ENCODE results near the gene FGFR3. TPM values are rescaled to one million over a fixed set of nuclear protein-coding genes. Genes with fewer than 3 reads are reported as not detected.

Gene FGFR3
- polyA plus RNA-seq (ENCODE audit: insufficient read length in 3 of 3): 10 to 100 TPM; 59.6 to 73.9 (median 62.8) TPM

DNA sequence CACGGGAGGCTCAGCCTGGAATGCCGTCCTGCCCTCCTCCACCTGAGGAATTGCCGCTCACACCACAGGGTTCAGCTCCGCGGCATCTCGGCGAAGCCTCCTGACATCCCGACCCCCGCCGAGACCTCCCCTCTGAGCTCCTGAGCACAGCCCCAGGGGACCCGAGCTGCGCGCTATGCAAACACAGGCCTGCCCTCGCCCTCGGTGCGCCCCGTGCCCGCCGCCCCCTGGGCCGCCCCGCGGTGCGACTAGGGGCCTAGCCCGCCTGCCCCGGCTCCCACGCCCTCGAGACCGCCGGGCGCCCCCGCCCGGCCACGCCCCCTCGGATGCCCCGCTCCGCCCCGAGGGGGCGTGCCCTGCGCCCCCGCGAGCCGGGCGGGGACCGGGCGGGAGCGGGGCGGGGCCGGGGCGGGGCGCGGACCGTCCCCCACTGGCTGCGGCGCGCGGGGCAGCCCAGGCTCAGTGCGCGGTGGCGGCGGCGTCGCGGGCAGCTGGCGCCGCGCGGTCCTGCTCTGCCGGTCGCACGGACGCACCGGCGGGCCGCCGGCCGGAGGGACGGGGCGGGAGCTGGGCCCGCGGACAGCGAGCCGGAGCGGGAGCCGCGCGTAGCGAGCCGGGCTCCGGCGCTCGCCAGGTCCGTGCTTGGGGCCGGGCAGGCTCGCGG, at the start of gene FGFR3:
FGFR3 (plus strand) TSS at position 462 of the 664 bp plus-strand sequence. CDS start 642 bp downstream, outside the sequence.
- no peak for DNase-seq (ENCODE audit: low read depth in 3 of 3, low spot score in 2 of 3)

DNA sequence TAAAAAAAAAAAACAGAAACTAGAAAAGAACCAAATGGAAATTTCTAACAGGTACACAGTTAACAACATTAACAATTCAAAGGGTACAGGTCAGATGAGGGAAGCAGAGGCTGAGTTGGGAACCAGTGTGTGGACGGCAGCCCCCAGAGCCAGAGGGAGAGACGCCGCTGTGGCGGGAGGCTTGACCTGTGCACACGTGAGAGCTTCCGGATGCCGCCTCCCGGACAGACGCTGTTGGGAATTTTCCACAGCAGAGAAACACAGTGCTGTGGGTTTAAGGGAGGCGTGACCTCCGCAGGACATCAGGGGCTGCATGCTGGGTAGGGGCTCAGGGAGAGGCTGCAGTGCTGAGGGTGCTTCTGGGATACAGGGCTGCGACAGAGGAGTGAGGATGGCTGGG, 49.5 kb upstream of the FGFR3 start:
- DNase-seq (ENCODE audit: low read depth in 3 of 3, low spot score in 2 of 3): no peak

DNA sequence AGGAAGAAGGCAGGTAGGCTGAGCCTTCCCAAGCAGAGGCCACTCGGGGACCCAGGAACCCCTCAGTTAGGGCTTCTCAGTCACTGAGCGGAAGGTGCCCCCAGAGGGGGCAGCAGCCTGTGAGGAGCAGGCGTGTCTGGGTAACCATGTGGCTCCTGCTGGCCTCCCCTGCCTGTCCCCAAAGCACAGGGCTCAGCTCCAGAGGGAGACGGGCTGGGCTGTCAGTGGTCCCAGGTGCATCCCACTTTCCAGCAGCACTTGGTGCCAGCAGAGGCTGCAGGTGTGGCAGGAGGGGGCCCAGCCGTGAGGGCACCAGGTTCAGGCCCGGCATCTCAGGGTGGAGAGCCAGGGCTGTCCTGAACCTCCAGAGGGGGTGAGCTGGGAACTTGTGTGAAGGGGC, 49.1 kb upstream of the FGFR3 start:
- DNase-seq (ENCODE audit: low read depth in 3 of 3, low spot score in 2 of 3): no peak

DNA sequence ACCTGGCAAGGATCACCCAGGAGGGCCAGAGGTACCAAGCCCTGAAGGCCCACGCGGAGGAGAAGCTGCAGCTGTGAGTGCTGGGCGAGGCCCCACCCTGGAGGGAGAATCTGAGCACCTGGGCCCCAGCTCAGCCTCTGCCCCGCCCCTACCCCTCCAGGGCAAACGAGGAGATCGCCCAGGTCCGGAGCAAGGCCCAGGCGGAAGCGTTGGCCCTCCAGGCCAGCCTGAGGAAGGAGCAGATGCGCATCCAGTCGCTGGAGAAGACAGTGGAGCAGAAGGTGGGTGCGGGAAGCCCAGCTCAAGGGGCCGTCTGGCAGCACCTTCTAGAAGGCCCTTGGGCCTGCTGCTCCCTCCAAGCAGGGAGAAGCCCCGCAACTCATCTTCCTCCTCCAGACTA, 48.5 kb upstream of the FGFR3 start:
- no peak for DNase-seq (ENCODE audit: low read depth in 3 of 3, low spot score in 2 of 3)

DNA sequence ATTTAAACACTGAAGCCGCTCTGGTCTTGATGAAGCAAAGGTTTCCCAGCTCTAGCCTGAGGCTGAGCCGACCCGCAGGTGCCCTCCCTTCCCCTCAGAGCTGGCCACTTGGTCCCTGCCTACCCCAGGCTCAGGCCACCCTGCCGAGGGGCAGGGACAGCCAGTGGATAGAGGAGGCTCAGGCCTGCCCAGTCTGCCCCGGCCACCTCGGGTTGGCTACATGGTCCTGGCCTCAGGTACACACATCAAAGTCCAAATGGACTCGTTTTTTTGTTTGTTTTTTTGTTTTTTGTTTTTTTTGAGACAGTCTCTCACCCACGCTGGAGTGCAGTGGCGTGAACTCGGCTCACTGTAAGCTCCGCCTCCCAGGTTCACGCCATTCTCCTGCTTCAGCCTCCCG, 47.9 kb upstream of the FGFR3 start:
- no peak for DNase-seq (ENCODE audit: low read depth in 3 of 3, low spot score in 2 of 3)

DNA sequence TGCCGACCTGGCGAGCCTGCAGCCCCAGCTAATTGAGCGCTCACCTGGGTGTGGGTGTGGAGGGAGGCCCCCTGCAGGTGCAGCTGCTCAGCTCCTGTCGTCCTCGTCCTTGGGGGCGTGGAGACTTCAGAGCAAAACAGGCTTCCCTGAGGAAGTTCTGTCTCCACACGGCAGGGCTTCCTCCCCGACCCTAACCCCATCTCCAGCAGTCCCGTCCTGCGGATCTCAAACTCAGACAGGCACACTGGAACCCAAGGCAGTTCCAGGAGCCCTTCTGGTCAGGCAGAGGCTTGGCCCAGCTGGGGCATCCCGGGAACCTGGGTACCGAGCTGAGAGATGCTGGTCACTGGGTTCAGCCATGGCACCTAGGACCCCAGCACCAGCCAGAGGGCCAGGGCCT, 47.4 kb upstream of the FGFR3 start:
- no peak for DNase-seq (ENCODE audit: low read depth in 3 of 3, low spot score in 2 of 3)

DNA sequence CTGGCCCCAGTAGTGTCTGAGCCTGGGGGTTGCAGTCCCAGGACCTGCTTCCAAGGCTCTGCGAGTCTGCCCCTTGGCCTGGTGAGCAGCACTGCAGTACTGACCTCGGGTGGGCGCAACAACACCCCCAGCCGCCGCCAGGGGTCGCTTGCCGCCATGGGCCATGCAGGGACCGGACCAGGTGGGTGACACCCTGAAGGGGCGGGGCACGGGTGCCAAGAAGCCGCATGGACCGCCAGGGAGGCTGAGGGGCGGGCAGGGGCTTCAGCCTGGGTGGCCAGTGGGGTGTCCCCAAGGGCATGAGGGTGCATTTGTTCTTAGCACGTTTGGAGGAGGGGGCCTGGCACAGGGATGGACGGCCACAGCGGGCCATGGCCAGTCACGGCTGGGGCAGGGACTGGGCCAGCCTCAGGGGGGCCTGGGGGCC, 46.8 kb upstream of the FGFR3 start:
- DNase-seq (ENCODE audit: low read depth in 3 of 3, low spot score in 2 of 3): no peak

DNA sequence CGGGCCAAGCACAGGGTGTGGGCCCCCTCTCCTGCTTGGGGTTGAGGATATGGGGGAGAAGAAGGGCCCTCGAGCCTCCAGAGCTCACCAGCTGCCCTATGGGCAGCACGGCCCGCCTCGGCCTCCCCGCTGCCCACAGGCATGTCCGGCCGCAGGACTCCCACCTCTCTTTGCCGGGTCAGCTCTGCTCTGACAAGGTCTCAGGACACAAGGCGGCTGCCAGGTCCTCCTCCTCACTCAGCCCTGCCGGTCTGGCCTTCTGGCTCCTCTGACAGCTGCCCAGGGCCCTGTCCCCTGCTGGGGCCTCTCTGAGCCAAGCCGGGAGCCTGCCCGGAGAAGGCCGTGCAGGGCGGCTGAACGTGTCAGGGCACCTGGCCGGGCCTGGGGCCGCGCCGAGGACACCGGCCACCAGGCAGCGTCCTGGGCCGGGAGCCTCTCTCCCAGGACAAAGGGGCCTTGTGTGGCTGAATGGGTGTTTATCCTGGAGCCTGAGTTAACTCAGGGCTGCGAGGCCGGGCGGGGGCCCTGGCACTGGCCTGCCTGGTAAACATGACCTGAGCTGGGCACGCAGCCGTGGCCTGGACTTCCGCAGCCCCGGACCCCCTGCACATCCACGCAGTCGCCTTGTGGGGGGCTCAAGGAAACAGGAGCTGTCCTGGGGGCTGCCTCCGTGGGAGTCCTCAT, 46.0 kb upstream of the FGFR3 start:
- no peak for DNase-seq (ENCODE audit: low read depth in 3 of 3, low spot score in 2 of 3)

DNA sequence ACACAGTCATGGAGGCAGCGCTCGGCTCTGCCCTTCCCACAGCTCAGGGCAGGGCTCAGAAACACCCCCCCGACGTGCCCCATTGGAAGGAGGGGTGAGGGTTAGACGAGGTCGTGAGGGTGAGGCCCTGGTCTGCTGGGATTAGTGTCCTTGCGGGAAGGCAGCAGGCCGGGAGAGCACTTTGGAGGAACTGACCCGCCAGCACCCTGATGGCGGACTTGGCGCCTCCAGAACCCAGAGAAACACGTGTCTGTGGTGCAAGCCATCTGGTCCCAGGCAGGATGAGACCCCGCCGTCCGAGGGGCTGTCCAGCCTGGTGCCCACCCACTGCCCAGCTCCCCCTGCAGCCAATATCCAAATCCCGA, 45.5 kb upstream of the FGFR3 start:
- DNase-seq (ENCODE audit: low read depth in 3 of 3, low spot score in 2 of 3): no peak

DNA sequence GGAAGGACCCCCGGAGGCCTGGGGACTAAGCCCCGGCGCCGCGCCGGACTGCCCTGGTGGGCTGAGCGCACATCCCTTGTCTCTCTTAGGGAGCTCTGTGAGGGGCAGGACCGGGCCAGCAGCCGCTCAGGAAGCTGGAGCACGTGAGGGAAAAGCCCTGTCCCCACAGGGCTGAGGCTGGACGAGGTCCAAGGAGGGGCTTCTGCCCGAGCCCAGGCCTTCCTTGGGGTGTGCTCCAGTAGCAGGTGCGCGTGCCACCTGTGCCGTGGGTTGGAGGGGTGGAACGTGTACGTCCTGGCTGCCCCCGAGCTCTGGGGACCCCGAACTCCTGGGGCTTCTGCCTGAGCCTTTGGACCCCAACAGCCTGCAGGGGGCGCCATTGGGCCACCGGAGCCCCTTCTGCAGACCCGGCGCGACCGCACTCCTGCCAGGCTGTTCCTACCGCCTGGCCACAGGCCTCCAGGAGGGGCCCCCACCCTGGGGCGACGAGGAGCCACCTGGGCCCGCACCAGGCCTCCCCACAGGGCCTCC, 44.6 kb upstream of the FGFR3 start:
- no peak for DNase-seq (ENCODE audit: low read depth in 3 of 3, low spot score in 2 of 3)

DNA sequence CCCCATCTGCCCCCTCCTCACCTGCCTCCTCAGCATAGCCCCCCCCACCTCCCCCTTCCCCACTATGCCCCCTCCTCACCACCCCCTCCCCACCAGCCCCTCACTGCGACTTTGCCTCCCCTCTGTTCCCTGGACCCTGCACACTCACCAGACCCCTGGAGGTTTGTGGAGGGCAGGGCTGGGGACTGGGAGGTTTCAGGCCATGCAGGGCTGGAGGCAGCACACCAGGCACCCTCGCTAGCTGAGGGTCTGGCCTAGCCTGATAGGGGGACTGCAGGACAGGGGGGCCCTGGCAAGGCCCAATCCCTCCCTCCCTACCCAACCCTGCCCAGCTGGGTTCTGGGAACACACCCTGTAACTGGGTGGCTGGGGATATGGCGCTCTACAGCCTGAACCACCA, 43.7 kb upstream of the FGFR3 start:
- no peak for DNase-seq (ENCODE audit: low read depth in 3 of 3, low spot score in 2 of 3)

DNA sequence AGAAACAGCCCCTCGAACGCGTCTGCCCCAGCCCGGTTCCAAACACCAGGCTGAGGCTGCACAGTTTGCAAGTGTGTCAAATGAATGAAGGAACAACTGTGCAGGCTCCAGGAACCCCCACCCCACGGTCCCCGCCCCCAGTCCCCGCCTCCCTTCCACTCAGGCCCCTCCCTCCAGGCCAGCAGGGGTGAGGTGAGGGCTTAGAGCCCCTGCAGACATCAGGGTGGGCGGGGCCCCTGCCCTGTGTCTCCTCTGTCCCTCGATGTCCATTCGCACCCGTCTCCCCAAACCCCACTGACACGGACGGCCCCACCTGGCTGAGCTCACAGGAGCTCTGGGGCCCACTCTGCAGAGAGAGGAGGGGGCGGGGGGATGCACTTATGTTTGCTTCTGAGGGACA, 43.3 kb upstream of the FGFR3 start:
- DNase-seq (ENCODE audit: low read depth in 3 of 3, low spot score in 2 of 3): no peak

DNA sequence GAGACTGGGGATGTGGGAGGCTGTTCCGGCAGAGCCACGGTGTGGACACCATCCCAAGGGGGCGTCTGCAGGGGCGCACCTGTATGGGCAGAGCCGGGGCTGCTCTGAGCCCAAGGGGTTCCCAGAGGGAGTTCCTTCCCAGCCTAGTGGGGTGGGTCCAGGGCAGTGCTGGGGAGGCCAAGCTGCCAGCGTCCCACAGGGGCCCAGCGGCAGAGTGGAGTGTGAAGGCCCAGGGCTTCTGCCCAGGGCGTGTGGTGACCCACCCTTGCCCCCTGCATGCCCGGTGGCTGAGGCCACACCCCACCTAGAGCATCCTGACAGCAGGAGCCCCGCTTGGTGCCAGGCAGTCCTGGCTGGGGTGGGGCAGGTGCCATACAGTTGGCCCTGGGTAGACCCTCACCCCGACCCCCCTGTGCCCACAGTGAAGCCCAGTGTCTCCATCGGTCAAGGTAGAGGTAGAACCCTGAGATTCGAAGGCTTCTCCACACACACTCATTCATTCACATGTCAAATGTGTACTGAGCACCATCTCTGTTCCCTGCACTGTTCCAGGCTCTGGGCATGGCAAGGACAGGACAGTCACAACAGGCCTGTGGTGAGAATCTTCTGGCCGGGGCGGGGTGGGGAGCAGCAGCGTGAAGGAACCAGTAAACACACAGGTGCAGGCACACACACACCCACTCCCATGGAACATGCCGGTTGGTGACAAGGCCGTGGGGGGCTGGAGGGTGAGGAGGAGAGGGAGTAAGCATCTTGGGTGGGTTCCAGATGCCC, 42.5 kb upstream of the FGFR3 start:
- DNase-seq (ENCODE audit: low read depth in 3 of 3, low spot score in 2 of 3): no peak

DNA sequence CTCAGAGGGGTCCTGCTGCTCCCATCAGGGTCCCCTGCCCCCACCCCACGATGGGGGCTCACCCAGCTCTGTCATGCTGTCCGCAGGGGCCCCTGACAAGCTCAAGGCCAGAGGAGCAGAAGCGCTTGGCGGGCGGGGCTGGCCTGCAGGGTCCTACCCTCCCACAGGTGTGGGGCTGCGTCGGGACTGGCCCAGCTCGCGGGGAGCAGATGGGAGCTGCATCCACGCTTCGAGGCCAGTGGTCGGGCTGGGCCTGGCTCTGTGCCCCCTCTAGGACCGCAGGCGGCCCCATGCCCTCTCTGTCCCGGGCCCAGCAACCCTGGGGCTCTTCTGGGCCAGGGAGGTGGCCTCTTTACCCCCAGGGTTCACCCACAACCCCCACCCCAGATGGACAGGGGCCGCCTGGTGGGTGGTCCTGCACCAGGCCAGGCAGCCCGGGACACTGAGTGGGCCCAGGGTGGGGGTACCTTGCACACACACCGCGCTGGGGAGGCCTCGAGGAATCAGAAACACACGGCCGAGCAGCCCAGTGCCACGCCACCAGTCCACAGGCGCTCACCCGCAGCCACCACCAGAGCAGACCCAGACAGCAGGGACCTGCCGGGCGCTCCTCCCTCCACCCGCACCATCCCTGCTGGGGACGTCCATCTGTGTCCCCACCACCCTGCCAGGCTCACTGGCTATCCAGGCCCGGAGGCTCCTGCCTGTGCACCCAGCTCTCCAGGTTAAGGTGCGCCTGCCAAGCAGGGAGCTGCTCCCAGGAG, 41.8 kb upstream of the FGFR3 start:
- no peak for DNase-seq (ENCODE audit: low read depth in 3 of 3, low spot score in 2 of 3)

DNA sequence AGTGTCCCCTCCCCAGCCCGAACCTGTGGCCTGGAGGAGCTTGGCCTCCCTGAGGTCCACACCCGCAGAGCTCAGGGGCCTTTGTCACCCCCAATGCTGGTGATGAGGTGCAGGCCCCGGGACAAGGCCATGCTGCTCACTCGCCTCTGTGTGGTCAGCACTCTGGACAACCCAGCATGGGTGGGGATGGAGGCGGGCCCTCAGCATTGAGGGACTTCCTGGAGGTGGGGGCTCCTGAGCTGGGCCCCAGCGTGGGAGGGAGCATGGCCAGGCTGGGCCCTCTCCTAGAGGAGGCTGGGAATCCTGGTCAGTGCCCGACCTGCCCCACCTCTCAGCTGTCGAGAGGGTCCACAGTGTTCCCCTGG, 41.2 kb upstream of the FGFR3 start:
- DNase-seq (ENCODE audit: low read depth in 3 of 3, low spot score in 2 of 3): no peak

DNA sequence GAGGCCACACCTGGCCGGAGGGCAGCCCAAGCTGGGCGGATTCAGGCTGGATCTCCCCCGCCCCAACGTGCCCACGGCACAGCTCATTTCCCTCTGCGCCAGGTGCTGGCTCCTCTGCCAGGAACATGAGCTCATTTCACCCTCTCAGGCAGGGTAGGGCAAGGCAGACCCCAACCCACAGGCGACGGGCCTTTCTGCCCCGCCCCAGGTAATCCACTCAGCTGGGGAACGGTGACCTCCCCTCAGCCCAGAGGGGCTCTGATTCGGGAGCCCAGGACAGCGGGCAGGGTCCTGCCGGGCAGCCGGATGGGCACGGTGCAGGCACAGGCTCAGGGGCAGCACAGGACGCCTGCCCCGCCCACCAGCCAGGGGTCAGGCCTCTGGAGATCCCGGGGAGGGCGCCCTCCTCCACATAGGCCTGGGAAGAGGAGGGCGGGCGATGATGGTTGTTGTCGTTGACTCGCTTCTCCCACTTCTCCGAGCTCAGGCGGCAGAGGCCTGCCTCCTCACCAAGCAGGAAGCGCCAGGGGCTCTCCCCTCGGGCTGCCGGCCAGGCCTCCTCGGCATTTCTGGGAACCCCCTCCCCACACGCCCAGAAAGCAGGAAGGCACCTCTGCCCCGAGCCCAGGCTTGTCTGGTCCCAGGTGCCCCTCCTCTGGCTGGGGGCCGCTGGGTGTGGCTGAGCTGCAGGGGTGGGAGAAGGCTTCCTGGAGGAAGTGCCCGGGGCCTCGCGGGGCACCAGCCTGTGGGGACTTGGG, 40.6 kb upstream of the FGFR3 start:
- DNase-seq (ENCODE audit: low read depth in 3 of 3, low spot score in 2 of 3): no peak

DNA sequence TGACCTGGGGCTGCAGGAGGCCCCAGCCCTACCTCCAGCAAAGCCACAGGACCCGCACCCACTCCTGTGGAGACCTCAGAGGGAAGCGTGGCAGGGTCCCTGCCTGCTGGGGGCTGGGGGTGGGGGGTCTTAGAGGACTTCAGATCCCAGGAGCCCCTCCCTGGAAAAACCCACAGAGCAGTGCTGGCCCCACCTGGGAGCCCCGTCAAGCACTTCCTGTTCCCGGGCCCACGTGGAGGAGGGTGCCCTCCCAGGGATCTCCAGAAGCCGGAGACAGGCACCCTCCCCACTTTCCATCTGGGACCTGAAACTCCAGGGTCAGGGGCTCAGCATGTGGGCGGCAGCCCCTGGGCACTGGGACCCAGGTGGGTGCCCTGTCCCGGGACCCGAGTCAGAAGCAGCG, 39.8 kb upstream of the FGFR3 start:
- no peak for DNase-seq (ENCODE audit: low read depth in 3 of 3, low spot score in 2 of 3)

DNA sequence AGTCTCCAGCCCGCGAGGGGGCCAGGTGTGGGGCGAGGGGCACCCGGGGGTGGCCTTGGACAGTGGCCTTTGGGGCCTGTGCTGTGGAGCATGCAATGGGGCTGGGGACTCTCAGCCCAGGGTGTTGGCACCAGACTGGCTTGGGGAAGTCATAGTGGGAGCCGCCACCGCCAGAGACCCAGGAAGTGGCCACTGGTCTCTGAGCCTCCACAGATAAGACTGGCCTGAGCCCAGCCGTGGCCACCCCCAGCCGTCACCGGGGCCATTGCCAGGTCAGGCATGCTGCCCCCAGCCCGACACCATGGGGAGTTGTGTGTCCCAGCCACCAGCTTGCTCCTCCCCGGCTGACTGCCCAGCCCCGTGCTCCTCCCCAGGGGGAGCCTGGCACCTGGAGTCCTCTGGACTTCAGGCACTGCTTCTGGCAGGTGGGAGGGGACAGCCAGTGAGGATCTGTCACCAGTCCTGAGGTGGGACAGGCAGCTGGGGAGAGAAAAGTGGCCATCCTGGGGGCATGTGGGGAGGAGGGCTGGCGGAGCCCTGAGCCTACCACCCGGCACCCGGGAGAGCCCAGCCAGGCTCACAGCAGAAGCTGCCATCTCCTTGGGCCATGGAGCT, 39.3 kb upstream of the FGFR3 start:
- DNase-seq (ENCODE audit: low read depth in 3 of 3, low spot score in 2 of 3): no peak

DNA sequence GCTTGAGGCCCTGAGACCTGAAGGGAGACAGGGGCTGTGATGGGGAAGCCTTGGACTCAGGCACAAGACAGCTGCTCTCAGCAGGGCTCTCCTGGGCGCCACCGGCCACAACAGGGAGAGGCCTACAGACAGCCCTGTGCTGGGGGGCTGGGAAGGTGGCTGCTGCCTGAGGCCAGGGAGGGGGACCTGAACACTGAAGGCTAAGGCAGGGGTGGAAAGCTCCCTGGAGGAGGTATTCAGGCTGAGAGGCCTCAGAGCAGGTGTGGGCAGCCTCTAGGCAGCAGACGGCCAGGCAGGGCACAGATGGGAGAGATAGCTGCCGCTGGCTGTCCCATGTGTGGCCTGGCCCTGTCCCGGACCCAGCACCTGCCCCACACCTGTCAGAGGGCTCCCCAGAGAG, 38.8 kb upstream of the FGFR3 start:
- DNase-seq (ENCODE audit: low read depth in 3 of 3, low spot score in 2 of 3): no peak

DNA sequence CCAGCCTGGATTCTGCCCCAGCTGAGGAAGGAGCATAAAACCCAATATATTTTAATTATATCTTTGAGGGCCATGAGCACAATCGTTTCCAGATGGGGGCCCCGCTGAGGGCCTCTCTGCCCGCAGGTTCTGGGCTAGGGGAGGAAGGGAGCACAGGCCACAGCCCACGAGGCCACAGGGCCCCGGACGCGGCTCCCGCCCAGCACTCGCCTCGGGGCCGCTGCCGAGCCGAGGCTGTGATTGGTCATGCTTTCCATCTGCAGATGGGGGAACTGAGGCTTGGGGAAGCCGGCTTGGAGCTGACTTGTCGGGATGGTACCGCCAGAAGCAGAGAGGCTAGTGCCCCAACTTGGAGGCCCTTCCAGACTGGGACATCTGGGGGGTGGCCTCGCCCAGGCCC, 37.8 kb upstream of the FGFR3 start:
- no peak for DNase-seq (ENCODE audit: low read depth in 3 of 3, low spot score in 2 of 3)
